ENCODE results near the gene DLG3.
"Not testable (repeated sequence)": the region's sequence is repeated elsewhere in the genome, so short reads cannot be mapped to it uniquely, and the experiment has no call there.

Gene DLG3

DNA sequence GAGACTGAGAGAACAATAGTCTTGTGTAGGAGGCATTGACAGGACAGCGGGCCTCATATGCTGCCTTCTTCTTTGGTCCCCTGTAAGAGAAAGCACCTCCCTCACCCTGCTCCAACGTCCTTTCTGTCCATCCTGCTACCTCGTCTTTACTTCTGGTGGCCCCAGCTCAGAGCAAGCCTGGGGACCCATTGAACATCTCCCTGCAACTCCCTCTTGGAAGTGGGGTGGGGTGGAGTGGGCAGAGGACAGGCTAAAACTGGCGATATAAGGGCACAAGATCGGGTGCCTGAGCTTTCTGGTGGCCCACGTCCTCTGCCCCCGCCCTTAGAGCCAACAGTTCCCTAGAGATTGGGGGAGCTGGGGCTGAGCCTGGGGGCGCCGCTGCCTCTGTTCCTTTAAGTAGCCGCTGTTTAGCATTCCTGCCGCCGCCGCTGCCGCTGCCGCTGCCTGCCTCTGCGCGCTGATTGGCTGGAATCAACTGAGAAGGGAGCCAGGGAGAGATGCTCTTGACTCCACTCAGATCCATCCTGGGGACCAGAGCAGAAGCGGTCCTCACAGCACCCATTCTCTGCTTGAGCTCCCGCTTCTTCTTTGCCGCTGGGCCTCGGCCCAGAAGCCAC lies at the start of gene DLG3:
Gene DLG3, plus strand, starts transcription at position 510 of the 620 bp plus-strand sequence. CDS start 367 bp downstream, outside the sequence.
- peak; percentile 77 for DNase-seq

DNA sequence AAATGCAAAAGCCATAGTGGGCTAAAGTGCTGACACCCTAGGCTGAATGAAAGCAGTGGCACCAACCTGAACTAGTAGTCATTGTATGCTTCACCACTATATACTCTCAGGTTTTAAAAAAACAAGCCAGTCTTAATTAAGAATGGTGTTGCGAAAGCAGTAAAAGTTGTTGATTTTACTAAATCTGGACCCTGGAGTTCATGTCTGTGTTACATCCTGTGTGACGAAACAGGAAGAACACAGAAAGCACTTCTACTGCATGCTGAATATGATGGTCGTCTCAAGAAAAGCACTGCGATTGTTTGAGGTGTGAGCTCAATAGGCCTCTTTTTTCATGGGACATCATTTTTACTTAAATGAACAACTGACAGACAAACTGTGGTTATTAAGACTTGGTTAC lies 45.7 kb upstream of the DLG3 start:
- no peak for DNase-seq

DNA sequence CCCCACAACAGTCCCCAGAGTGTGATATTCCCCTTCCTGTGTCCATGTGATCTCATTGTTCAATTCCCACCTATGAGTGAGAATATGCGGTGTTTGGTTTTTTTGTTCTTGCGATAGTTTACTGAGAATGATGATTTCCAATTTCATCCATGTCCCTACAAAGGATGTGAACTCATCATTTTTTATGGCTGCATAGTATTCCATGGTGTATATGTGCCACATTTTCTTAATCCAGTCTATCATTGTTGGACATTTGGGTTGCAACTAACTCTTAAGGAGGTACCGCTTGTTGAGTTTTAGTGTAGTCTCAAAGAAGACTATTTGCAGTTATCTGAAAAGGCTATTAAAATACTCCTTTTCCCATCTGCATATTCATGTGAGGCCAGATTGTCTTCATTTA lies 44.5 kb upstream of the DLG3 start:
- DNase-seq, result not testable (repeated sequence)

DNA sequence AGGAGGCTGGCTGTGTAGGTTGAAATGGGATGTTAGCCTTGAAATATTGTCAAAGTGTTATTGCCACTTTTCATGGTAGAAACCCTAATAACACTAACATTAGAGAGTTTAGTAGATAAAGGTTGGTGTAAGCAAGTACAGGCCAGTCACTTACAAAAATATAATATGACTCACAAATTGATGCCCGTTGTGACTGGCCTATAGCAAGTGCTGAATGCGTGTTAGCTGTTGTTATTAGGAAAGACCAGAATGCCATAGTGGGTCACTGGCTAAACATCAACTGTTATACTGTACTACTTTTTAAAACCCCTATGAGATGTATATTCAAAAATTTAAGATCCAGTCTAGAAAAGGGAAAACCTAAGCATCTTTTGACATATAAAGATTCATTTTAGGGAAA lies 41.9 kb upstream of the DLG3 start:
- DNase-seq, result no peak

DNA sequence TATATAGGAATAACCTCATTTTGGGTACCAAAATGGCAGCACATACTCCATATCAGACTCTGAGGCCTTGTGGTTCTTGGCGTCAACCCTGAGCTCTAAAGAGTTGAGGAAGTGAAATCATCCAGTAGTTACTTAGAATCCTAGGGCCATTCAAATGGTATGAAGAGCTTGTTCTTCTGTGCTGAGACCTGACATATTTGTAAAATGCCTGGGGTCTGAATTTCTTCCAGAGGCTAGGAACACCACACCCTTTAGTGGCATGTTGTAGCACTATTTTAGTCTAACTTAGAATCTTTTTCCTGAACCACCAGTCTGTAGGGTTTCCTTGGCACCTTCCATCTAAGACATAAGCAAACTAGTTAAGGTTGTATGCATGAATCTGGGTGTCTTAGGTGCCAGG lies 39.6 kb upstream of the DLG3 start:
- DNase-seq, result no peak

DNA sequence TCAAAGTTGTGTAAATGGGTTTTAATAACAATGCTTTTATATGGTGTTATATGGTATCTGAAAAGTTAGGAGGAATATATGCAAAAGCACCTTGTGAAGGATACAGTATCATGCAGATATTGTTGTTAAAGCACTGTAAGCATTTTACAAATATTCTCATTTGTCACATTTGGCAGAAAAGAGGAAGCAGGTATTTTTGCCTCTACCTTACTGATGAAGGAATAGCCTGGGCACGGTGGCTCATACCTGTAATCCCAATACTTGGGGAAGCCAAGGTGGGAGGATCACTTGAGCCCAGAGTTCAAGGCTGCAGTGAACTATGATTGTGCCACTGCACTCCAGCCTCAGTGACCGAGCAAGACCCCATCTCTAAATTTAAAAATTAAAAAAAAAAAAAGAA lies 33.7 kb upstream of the DLG3 start:
- DNase-seq, result no peak

DNA sequence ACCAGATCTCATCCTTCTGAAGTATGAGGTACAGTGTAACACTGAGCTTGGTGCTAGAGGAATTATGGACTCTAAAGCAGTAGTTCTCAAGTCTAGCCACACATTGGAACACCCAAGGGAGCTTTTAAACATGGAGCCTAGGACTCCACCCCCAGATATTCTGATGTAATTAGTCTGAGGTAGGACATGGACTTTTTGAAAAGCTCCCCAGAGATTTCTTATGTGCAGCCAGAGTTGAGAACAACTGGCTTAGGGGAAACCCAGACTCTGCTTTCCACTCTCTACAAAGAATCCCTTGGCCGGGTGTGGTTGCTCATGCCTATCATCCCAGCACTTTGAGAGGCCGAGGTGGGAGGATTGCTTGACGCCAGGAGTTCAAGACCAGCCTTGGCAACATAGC lies 33.2 kb upstream of the DLG3 start:
- no peak for DNase-seq

DNA sequence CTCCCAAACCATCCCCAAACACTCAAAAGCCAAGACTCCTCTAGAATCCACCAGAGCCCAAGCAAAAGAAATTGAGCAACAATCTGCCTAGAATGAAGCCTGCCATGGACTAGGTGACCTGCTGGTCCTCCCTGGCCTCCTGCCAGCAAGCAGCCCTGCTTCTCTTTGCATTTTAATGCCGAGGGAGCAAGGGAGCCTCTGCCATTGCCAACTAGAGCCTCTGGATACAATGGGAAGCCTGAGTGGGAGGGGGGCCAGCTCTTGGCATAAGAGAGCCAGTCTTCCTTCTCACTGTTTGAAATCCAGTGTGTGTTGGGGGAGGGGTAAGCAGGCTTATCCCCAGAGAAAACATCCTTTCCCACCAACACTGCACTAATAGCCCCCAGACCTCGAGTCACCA lies 23.0 kb upstream of the DLG3 start:
- peak; percentile 22 for DNase-seq

DNA sequence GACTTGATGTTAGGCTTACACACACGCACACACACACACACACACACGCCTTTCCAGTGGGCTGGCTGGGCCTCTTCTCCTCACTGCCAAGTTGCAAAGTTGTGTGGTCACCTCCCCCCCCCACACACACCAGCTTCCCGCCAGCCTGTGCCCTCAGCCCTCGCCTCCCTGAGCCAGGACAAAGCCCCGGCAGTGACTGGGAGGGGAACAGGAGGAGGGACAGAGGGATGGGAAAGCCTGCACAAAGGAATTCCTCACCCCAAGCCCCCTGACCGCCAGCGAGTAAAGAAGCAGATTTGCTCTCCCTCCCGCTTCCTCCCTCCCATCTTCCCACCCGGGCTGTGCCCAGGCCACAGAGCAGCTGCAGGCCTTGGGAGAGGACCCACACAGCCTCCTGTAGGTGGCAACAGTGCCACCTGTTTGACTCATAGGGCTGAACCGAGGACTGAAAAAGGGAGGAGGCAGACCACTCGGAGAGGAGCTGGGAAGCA lies 21.7 kb upstream of the DLG3 start, which contains the start of gene GDPD2:
Gene GDPD2, plus strand, starts transcription at position 464 of the 491 bp plus-strand sequence. CDS start 1,671 bp downstream, outside the sequence.
- peak; percentile 74 for DNase-seq

DNA sequence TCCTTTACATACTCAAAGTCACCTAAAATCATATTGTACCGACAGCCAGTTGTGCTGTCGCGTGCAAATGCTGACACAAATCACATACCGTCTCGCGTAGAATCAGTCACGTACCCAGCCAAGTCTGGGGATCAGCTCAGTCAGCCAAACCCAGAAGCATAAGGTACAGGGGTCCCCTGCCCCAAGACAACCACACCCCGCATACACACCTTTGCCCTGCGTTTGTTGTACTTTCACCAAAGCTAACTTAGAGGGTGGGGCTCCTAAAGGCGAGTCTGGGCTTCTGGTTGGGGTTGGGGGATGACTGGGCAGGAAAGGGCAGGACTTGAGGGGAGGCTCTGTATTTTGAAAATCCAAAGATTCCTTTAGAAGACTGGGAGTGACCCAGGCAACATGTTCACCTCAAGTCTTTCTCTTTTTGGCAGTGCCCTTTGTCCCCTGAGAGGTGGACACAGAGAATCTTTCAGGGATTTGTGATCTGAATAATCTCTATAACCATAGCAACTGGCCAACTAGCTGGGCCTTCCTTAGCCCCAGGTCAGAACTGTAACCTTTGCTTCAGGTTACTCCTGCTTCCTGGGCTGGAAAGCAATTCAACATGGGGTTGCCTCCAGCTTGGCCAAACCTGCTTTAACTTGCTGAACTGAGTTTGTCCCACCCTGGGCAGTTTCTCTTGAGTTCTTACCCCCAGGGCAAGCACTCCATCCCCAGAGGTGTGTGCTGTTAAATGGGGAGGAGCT lies 20.5 kb upstream of the DLG3 start:
- DNase-seq, result no peak

DNA sequence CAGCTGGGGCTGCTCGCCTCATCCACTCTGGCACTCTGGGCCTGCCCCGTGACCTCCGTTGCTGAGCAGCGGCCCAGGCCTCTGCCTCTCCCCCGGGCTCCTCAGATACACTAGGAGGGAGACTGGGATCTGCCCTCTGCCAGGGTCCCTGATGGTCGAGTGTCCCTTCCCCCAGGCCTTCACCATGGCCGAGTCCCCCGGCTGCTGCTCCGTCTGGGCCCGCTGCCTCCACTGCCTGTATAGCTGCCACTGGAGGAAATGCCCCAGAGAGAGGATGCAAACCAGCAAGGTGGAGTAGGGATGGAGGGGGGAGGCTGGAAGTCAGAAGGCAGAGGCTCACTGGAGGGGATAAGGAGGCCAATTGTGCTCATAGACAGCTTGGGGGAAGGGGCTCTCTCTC lies 19.8 kb upstream of the DLG3 start:
- no peak for DNase-seq

DNA sequence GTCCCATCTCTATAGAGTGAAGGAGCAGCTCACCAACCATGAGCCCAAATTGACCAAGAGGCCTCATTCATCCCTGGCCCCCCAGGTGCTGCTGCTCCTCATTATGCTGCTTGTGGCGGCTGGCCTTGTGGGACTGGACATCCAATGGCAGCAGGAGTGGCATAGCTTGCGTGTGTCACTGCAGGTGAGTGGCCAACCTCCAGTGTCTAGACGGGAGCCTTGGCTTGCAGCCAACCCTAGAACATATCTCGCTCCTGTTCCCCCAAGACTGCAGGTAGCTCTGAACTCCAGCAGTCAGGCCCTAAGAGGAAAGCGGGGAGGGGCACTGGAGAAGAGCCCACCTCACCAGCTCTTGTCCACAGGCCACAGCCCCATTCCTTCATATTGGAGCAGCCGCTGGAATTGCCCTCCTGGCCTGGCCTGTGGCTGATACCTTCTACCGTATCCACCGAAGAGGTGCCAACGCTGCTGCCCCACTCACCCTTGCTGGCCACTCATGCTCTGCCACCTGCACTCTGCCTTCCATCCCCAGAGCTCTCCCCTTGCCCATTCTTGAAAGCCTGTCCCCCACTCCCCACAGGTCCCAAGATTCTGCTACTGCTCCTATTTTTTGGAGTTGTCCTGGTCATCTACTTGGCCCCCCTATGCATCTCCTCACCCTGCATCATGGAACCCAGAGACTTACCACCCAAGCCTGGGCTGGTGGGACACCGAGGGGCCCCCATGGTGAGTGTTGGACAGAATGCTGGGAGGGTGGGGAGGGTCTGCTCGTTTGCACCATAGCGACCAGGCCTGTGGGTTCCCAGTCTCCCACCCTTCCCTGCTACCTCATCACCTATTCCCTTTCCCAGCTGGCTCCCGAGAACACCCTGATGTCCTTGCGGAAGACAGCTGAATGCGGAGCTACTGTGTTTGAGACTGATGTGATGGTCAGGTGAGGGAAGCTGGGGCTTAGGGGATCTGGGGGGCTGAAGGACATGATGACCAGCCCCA lies 18.1 kb upstream of the DLG3 start:
- DNase-seq, result no peak

DNA sequence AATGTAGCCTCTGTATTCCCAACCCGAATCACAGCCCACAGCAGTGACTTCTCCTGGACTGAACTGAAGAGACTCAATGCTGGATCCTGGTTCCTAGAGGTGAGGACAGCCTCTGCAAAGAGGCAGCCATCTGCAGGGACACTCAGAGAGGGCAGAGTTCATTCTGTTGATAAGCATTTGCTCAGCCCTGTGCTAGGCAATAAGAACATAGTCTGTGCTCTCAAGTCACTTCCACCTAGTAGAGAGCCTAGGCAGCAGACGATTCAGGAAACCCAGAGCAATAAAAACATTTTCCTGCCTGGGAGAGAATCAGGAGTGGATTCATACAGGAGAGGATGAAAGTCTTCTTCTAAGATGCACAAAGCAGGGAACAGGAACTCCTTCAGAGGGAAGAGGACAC lies 17.3 kb upstream of the DLG3 start:
- DNase-seq, result no peak

DNA sequence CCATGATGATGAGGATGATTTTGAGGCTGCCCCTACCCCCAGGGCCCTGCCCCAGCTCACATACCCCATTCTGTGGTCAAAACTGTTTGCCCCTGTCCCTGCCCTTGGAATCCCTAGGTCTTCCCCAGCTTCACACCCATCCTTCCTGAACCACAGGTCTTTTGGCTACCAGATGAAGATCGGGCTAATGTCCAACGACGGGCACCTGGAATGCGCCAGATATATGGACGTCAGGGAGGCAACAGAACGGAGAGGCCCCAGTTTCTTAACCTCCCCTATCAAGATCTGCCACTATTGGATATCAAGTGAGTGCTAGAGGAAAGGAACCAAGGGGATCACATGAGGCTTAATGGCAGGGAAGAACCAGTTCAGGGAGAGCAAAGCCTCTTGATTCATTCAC lies 14.9 kb upstream of the DLG3 start:
- DNase-seq, result no peak

DNA sequence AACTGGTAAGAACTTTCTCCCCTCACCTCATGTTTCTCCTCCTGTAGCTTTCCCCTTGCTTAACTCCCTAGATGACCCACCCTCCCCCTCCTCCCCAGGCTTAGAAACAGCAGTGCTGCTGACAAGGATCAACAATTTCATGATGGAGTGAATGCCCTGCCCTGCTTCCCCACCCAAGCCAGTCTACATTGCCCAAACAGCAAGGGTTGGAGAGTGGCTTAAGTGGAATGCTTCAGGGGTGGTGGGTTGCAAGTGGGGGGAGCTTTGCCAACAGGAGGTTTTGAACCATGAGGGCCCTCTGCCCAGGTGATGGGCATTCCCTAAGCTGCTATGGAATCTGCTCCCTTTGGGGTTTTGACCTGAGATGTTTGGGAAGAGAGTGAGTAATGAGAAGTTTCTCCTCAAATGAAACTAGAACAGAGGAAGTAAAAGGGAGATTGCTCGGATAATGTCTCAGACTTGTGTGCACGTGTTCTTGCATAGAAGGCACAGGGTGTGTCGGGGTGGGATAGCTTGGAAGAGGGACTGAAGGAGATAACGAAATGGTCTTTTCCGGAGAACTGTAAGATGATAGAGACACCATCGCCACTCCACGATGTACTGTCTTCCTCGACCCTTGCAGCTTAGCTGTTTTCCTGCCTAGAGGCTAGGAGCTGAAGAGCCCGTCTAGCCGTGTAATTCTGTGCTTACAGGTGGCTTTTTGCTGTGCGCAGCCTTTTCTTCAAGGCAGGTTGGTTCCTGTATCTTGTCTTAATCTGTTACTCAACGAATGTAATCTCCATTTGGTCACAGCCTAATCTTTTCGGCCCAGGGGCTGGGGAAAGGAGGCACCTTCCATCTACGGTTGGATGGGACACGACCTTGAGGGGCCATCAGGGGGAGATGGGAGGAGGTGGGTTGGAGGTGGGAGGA lies 11.4 kb upstream of the DLG3 start:
- no peak for DNase-seq

DNA sequence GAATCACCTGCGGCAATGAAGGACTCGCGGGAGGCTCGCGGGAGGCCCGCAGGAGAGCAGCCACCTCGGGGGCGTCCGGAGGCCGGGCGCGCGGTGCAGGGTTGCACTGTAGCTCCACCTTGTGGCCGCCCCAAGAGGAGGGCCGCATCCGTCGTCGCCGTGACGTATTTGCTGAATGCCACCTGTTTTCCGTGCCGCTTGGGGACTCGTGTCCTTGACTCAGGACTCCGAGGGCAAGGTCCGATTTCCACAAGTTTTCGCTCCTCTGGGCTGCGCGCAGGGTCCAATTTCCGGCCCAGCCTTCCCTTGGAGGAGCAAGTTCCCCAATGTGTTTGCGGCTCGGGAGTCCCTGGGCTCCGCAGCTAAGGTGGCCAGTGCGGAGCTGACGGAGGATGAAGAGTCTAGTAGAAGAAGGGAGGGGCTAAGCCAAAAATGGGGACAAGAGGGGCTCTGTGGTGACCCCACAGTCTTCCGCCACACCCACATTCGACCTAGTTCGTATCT lies 10.7 kb upstream of the DLG3 start:
- DNase-seq, result peak; percentile 86

DNA sequence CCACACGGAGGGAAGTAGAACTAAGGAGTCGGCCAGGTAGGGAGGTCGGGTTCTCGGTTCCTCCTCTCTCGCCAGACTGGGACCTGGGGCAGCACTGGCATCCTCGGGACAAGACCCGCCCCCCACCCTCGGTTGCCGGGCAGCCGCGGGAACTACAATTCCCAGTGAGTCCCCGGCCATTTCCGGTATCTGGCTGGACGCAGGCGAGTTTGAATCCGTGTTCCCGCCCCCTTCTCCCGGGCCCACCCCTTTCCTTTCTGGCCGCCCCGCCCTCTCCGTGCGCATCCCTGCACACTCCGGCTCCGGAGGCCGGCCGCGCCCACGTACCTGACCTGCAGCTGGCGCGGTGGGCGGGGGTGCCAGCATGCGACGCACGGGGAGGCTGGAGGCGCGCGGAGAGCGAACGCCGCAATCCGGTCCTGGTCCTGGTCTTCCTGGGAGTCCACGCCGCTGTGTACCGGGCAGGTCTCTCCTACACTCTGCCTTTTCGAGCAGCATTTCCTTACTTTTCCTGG lies 10.2 kb upstream of the DLG3 start:
- peak; percentile 83 for DNase-seq

DNA sequence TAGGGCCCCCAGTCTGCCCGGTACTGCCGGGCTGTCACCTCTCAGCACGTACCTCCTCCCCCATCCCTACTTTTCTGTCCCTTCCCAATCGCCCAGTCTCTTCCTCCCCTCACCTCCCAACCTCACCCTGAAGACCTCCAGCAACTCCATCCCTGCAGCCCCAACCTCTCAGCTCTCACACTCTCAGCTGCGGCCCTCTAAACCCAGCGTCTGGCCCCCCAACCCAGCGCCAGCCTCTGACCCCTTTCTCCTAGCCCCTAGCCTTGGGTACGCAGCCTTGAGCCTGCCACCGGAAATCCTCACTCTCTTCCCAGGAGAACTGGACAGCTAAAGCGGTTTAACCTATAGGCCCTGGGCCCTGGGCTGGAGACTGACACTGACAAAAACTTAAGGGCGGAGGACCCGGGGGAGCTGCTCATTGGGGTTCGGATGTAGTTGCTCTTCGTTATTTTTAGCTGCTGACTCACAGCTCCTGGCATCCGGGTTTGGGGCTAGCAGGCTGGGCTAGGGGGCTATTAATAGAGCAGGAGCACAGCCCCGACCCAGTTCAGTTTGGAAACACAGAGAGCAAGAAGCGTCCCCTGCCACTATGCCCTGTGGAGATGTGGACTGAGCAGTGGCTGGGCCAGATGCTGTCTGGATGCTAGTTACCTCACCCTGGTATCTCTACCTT lies 9.6 kb upstream of the DLG3 start:
- DNase-seq, result no peak

DNA sequence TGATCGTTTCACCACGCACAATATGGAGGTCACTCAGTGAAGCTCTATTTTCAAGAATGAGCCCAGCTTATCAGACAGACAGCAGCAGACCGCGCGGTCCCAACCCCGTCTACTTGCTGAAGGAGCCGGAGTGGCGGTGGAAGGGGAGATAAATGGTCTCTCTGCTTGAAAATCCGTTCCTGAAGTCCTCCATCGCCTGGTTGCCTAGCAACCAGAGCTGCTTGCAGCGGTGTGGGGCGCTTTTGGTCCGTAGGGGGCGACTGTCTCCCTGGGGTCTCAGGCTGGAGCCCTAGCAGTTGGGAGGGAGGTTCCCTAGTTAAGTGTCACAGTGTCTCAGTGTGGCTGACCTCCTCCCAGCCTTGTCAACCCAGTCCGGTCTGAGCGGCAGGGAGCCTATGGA lies 8.3 kb upstream of the DLG3 start:
- DNase-seq, result peak; percentile 57

DNA sequence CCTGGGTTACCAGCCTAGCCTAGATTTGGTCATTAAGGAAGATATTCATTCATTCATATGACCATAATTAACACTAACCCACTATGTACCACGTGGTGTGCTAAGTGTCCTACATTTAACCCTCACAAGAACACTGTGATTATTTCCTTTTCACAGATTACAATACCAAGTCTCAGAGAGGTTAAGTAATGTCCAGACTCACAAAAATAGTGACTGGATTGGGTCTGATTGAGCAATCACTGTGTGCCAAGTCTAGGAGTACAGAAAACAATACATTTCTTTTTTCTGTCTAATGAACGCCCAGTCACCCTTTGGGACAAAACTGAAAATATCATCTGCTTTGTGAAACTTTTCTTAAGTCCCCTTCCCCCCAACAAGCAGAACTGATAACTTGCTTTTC lies 7.6 kb upstream of the DLG3 start:
- DNase-seq, result no peak
